ENCODE results near the gene DHX16. TPM values are rescaled to one million over a fixed set of nuclear protein-coding genes. Genes with fewer than 3 reads are reported as not detected.
A peak's percentile ranks its signal among the peaks of the same experiment; 100 is the strongest.

The DHX16 gene
- total and polyA plus RNA-seq, 7 donors = 26.6 to 70.3 (median 40.3) TPM

DNA sequence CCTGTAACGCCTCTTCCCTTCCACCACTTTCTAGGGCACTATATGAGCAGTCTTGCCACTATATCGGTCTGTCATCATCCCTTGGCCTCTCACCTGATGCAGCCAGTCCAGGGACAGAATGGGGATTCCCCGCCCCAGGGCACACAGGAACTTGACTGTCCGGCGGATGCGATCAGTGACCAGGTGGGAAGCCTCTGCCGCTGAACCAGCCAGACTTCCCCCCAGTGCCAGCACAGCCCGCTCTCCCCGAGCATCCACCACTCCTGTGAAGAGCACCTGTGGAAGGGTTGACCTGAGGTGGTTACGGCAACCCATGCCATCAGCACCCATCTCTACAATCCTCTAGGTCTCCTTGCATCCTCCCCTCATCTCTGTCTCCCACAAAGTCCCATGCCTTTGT lies 30.2 kb upstream of the DHX16 start:
- TF ChIP-seq, protein P1, sequence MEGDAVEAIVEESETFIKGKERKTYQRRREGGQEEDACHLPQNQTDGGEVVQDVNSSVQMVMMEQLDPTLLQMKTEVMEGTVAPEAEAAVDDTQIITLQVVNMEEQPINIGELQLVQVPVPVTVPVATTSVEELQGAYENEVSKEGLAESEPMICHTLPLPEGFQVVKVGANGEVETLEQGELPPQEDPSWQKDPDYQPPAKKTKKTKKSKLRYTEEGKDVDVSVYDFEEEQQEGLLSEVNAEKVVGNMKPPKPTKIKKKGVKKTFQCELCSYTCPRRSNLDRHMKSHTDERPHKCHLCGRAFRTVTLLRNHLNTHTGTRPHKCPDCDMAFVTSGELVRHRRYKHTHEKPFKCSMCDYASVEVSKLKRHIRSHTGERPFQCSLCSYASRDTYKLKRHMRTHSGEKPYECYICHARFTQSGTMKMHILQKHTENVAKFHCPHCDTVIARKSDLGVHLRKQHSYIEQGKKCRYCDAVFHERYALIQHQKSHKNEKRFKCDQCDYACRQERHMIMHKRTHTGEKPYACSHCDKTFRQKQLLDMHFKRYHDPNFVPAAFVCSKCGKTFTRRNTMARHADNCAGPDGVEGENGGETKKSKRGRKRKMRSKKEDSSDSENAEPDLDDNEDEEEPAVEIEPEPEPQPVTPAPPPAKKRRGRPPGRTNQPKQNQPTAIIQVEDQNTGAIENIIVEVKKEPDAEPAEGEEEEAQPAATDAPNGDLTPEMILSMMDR (IDR thresholded peaks at IDR 0.05) = no peak
- Histone ChIP-seq H3K4me3 (no peak overlapping the region), H3K36me3 (ENCODE audit: insufficient read depth in 1 of 2, low read depth in 1 of 2) (peaks cover 0 to 68% of the 10 kb centered on the region in 2 donors), H3K27ac (no peak overlapping the region), H3K9me3 (no peaks in the 10 kb centered on the region), H3K4me1 (no peaks in the 10 kb centered on the region), H3K27me3 (ENCODE audit: insufficient read depth in 3 of 3, low read length in 2 of 3) (no peaks in the 10 kb centered on the region)
- intact Hi-C loops (cut with DNase I) = no loop called here
- whole genome bisulfite sequencing, 3 donors = 95 to 98% (median 96%) methylated on average over 10 of the region's 10 CpGs
- DNase-seq (no peak), ATAC-seq (no peak)

DNA sequence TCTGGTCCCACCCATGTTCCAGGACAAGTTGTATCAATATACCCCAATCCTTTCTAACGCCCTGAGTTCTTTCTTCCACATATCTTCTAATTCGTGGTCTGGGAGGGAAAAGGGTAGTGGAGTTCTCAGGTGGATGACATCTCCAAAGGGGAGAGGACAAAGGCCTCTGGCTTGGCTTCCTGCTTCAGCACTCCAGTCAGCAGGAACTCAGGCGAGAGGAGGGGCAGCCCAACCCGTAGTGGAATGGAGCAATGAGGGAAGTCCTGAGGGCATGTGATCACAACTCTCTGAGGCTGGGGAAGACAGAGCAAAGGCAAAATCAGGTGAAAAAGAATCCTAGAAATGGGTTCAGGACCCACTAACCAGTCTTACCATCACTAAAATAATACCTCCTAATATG lies 27.5 kb upstream of the DHX16 start:
- Histone ChIP-seq H3K4me1 (no peaks in the 10 kb centered on the region), H3K27ac (no peak overlapping the region), H3K36me3 (ENCODE audit: insufficient read depth in 1 of 2, low read depth in 1 of 2) (peaks cover 0 to 54% of the 10 kb centered on the region in 2 donors), H3K27me3 (ENCODE audit: insufficient read depth in 3 of 3, low read length in 2 of 3) (no peaks in the 10 kb centered on the region), H3K9me3 (no peaks in the 10 kb centered on the region), H3K4me3 (no peak overlapping the region)
- intact Hi-C loops (cut with DNase I) = no loop called here
- TF ChIP-seq, protein P1 (IDR thresholded peaks at IDR 0.05) = no peak
- WGBS, 3 donors = 68 to 77% (median 70%) methylated on average over 4 of the region's 4 CpGs
- no peak for DNase-seq
- peak in 1 of 4 donors; percentile 18 for ATAC-seq

DNA sequence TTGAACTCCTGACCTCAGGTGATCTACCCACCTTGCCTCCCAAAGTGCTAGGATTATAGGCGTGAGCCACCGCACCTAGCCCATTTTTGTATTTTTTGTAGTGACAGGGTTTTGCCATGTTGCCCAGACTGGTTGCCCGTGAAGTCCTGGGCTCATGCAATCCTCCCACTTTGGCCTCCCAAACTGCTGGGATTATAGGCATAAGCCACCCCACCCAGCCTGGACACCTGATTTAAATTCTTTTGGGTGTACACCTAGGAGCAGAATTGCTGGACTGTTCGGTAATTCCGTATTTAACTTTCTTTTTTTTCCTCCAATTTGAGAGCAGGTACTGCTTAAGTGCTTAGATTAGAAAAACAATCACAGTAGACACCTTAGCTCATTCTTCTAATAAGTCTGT lies 23.6 kb upstream of the DHX16 start:
- H3K4me1 ChIP-seq = no peaks in the 10 kb centered on the region
- H3K9me3 ChIP-seq = no peaks in the 10 kb centered on the region
- peaks cover 0 to 26% of the 10 kb centered on the region in 2 donors for H3K36me3 ChIP-seq (ENCODE audit: insufficient read depth in 1 of 2, low read depth in 1 of 2)
- intact Hi-C loops (cut with DNase I) = no loop called here
- no peak for ATAC-seq
- TF ChIP-seq, protein P1 (IDR thresholded peaks at IDR 0.05) = no peak
- WGBS, 3 donors = 94 to 98% (median 95%) methylated on average over 5 of the region's 5 CpGs
- no peaks in the 10 kb centered on the region for H3K27me3 ChIP-seq (ENCODE audit: insufficient read depth in 3 of 3, low read length in 2 of 3)
- H3K4me3 ChIP-seq = no peak overlapping the region
- no peak overlapping the region for H3K27ac ChIP-seq
- DNase-seq = no peak

DNA sequence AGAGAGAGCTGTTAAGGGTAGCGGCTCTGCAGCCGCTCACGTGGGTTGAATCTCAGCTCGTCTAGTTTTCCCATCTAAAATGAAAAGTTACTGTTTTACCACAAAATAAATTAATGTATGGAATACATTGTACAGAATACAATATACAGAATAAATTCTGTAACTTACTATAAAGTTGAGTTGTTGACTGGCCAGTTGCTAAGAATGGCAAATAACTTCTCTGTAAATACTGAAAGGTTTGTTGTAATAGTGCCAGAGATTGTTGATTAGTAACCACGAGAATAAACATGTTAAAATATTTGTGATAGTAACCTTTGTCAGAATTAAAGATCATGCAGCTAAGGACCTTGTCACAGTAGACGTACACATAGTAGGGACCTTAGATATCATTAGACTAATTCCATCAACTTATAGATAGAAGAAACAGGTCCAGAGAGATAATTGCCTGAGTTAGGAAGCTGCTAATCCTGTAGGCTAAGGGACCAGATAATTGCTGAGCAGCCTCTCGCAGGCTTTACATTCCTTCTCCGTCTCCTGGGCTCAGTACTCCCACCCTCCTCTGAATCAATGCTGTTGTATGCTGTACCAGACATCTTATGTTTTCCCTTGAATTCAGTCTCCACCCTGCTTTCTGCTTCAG lies 18.5 kb upstream of the DHX16 start:
- TF ChIP-seq, protein P1 (IDR thresholded peaks at IDR 0.05) = no peak
- no peaks in the 10 kb centered on the region for H3K27me3 ChIP-seq (ENCODE audit: insufficient read depth in 3 of 3, low read length in 2 of 3)
- no peaks in the 10 kb centered on the region for H3K9me3 ChIP-seq
- DNase-seq = no peak
- peak overlapping the region; percentile 69 for H3K4me3 ChIP-seq
- intact Hi-C loops (cut with DNase I) = no loop called here
- H3K4me1 ChIP-seq = peaks cover 27% of the 10 kb centered on the region
- H3K27ac ChIP-seq = peak overlapping the region; percentile 91
- ATAC-seq = no peak
- 18 to 25% (median 21%) methylated on average over 8 of the region's 8 CpGs for WGBS, 3 donors
- no peaks in the 10 kb centered on the region for H3K36me3 ChIP-seq (ENCODE audit: insufficient read depth in 1 of 2, low read depth in 1 of 2)

Data from psoas muscle (tissue), 8 donors.